Measurements from ENCODE around the gene CORO2A. TPM values are rescaled to one million over a fixed set of nuclear protein-coding genes. Genes with fewer than 3 reads are reported as not detected.

The CORO2A gene
- total RNA-seq, 2 experiments from 2014 or later: 6.8 to 8.5 TPM

GRCh38 chr9:98187926-98188325 lies 4.5 kb downstream of the CORO2A start:
- no peak overlapping the region for H3K27ac Mint-ChIP-seq
- peaks cover 61% of the 10 kb centered on the region for H3K4me1 Mint-ChIP-seq (ENCODE audit: low read depth)
- H3K36me3 ChIP-seq (ENCODE audit: insufficient read depth, low read length): peaks cover 3% of the 10 kb centered on the region
- H3K4me1 ChIP-seq (ENCODE audit: insufficient read depth, low read length): peaks cover 34% of the 10 kb centered on the region
- no peaks in the 10 kb centered on the region for H3K9me3 ChIP-seq (ENCODE audit: control insufficient read depth in 1 of 2, insufficient read depth in 1 of 2, low read length in 2 of 2)
- POLR2A ChIA-PET: interaction anchor here (1.3 to 2.1 kb wide), 2 partner anchors 68 to 86 kb away, joined by 3 to 6 read pairs; partner anchors contain the start of gene TBC1D2
- no peaks in the 10 kb centered on the region for H3K36me3 Mint-ChIP-seq (ENCODE audit: low read depth)
- no peak for ATAC-seq (ENCODE audit: poor library complexity)
- CTCF ChIA-PET: no interaction called here
- no peak for TF ChIP-seq CTCF (IDR thresholded peaks at IDR 0.05)
- H3K27ac ChIP-seq (ENCODE audit: low read depth in 1 of 2, low read length in 2 of 2): no peak overlapping the region
- H3K4me3 ChIP-seq (ENCODE audit: low read length): no peak overlapping the region
- H3K4me3 Mint-ChIP-seq: no peak overlapping the region
- H3K9me3 Mint-ChIP-seq: no peaks in the 10 kb centered on the region
- intact Hi-C loops (cut with DNase I, micrococcal nuclease): no loop called here
- H3K27me3 Mint-ChIP-seq: no peaks in the 10 kb centered on the region
- no peak for DNase-seq
- H3K27me3 ChIP-seq (ENCODE audit: control insufficient read depth in 1 of 2, insufficient read depth in 2 of 2, low read length in 2 of 2): no peaks in the 10 kb centered on the region

DNA sequence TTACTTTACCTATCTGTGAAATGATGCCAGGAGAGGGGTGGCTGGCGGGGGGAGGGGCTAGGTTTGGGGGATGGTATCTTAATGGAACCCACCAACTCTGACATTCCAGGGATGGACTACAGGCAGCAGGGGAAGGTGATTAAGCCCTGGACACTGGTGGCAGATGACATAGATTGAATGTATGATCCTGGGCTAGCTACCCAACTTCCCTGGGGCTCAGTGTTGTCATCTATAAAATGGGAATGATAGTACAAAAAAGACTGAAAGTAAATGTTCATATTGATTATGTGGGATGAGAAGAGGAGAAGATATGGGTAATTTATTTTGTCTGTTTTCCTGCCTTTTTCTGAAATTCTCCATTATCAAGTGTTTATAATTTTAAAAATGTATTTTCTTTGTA lies 6.2 kb downstream of the CORO2A start:
- TF ChIP-seq CTCF (IDR thresholded peaks at IDR 0.05): no peak
- H3K36me3 Mint-ChIP-seq (ENCODE audit: low read depth): no peaks in the 10 kb centered on the region
- peaks cover 23% of the 10 kb centered on the region for H3K4me1 ChIP-seq (ENCODE audit: insufficient read depth, low read length)
- no peak for DNase-seq
- H3K9me3 ChIP-seq (ENCODE audit: control insufficient read depth in 1 of 2, insufficient read depth in 1 of 2, low read length in 2 of 2): no peaks in the 10 kb centered on the region
- no peak for ATAC-seq (ENCODE audit: poor library complexity)
- no peaks in the 10 kb centered on the region for H3K9me3 Mint-ChIP-seq
- no peaks in the 10 kb centered on the region for H3K27me3 Mint-ChIP-seq
- H3K27me3 ChIP-seq (ENCODE audit: control insufficient read depth in 1 of 2, insufficient read depth in 2 of 2, low read length in 2 of 2): no peaks in the 10 kb centered on the region
- POLR2A ChIA-PET: no interaction called here
- no peak overlapping the region for H3K4me3 Mint-ChIP-seq
- CTCF ChIA-PET: no interaction called here
- intact Hi-C loops (cut with DNase I, micrococcal nuclease): no loop called here
- peaks cover 67% of the 10 kb centered on the region for H3K4me1 Mint-ChIP-seq (ENCODE audit: low read depth)
- no peak overlapping the region for H3K27ac Mint-ChIP-seq
- H3K27ac ChIP-seq (ENCODE audit: low read depth in 1 of 2, low read length in 2 of 2): no peak overlapping the region
- H3K36me3 ChIP-seq (ENCODE audit: insufficient read depth, low read length): peaks cover 3% of the 10 kb centered on the region
- H3K4me3 ChIP-seq (ENCODE audit: low read length): no peak overlapping the region

GRCh38 chr9:98185611-98186171 lies 6.7 kb downstream of the CORO2A start:
- H3K4me1 ChIP-seq (ENCODE audit: insufficient read depth, low read length): peaks cover 17% of the 10 kb centered on the region
- H3K4me3 Mint-ChIP-seq: no peak overlapping the region
- no peak overlapping the region for H3K4me3 ChIP-seq (ENCODE audit: low read length)
- H3K27me3 ChIP-seq (ENCODE audit: control insufficient read depth in 1 of 2, insufficient read depth in 2 of 2, low read length in 2 of 2): no peaks in the 10 kb centered on the region
- intact Hi-C loops (cut with DNase I, micrococcal nuclease): no loop called here
- TF ChIP-seq CTCF (IDR thresholded peaks at IDR 0.05): no peak
- no peaks in the 10 kb centered on the region for H3K9me3 Mint-ChIP-seq
- H3K27ac ChIP-seq (ENCODE audit: low read depth in 1 of 2, low read length in 2 of 2): no peak overlapping the region
- H3K4me1 Mint-ChIP-seq (ENCODE audit: low read depth): peaks cover 64% of the 10 kb centered on the region
- CTCF ChIA-PET: no interaction called here
- no peaks in the 10 kb centered on the region for H3K9me3 ChIP-seq (ENCODE audit: control insufficient read depth in 1 of 2, insufficient read depth in 1 of 2, low read length in 2 of 2)
- no peak for DNase-seq
- POLR2A ChIA-PET: interaction anchor here (1.6 kb wide), 1 partner anchor 65 kb away, joined by 3 read pairs; no protein-coding TSS in a partner anchor
- no peaks in the 10 kb centered on the region for H3K27me3 Mint-ChIP-seq
- no peaks in the 10 kb centered on the region for H3K36me3 Mint-ChIP-seq (ENCODE audit: low read depth)
- H3K36me3 ChIP-seq (ENCODE audit: insufficient read depth, low read length): peaks cover 3% of the 10 kb centered on the region
- no peak for ATAC-seq (ENCODE audit: poor library complexity)
- no peak overlapping the region for H3K27ac Mint-ChIP-seq
